Neural progenitor cell (in vitro differentiated cells): ENCODE data around the gene OLFM3. TPM values are rescaled to one million over a fixed set of nuclear protein-coding genes. Genes with fewer than 3 reads are reported as not detected.

Experiments used
- DNase-seq: peaks from one replicate; pipeline ENCODE4 v3.0.0-alpha.2; 2016; ENCODE audit warnings: low spot score
- H2AFZ ChIP-seq: fragments of 200-600 bp; sonication (generic); replicated peaks from 2 replicates; pipeline ENCODE4 v1.6.1; 2016; ENCODE audit warnings: antibody characterized with exemption
- H3F3A ChIP-seq: fragments of 200-600 bp; sonication (generic); 2 replicates; pipeline ENCODE4 v1.6.1; 2016; ENCODE audit warnings: antibody characterized with exemption, low read depth
- H3K27ac ChIP-seq: fragments of 200-600 bp; sonication (generic); 2 replicates; pipeline ENCODE4 v1.5.1; 2016; ENCODE audit warnings: mild to moderate bottlenecking
- H3K27me3 ChIP-seq: fragments of 200-600 bp; sonication (generic); 2 replicates; pipeline ENCODE4 v1.6.1; 2016; ENCODE audit warnings: mild to moderate bottlenecking, moderate library complexity
- H3K36me3 ChIP-seq: fragments of 200-600 bp; sonication (generic); 2 replicates; pipeline ENCODE4 v1.5.1; 2016
- H3K4me1 ChIP-seq: fragments of 200-600 bp; sonication (generic); 2 replicates; pipeline ENCODE4 v1.6.1; 2016; ENCODE audit warnings: mixed run types
- H3K4me2 ChIP-seq: fragments of 200-600 bp; sonication (generic); 2 replicates; pipeline ENCODE4 v1.6.1; 2016
- H3K4me3 ChIP-seq: fragments of 200-600 bp; sonication (generic); 2 replicates; pipeline ENCODE4 v1.5.1; 2016
- H3K79me2 ChIP-seq: fragments of 200-600 bp; sonication (generic); 2 replicates; pipeline ENCODE4 v1.6.1; 2016; ENCODE audit warnings: low read depth
- H3K9ac ChIP-seq: fragments of 200-600 bp; sonication (generic); 2 replicates; pipeline ENCODE4 v1.6.1; 2016
- H3K9me3 ChIP-seq: fragments of 200-600 bp; sonication (generic); 2 replicates; pipeline ENCODE4 v1.5.1; 2016; ENCODE audit warnings: low read depth
- H4K20me1 ChIP-seq: fragments of 200-600 bp; sonication (generic); 2 replicates; pipeline ENCODE4 v1.6.1; 2016; ENCODE audit warnings: low read depth
- H3K27ac Mint-ChIP-seq: 3 replicates; pipeline ENCODE4 v1.8.0; 2021; ENCODE audit warnings: mixed read lengths
- H3K27me3 Mint-ChIP-seq: 2 replicates; pipeline ENCODE4 v1.8.0; 2022; ENCODE audit warnings: low read depth, mild to moderate bottlenecking, inconsistent platforms, moderate library complexity, mixed read lengths; ENCODE audit not compliant: insufficient read depth
- H3K36me3 Mint-ChIP-seq: 3 replicates; pipeline ENCODE4 v1.8.0; 2021; ENCODE audit warnings: mixed read lengths
- H3K4me1 Mint-ChIP-seq: 3 replicates; pipeline ENCODE4 v1.8.0; 2021; ENCODE audit warnings: mixed read lengths
- H3K4me3 Mint-ChIP-seq: 3 replicates; pipeline ENCODE4 v1.8.0; 2021; ENCODE audit warnings: mild to moderate bottlenecking, moderate library complexity, mixed read lengths
- H3K9me3 Mint-ChIP-seq: 3 replicates; pipeline ENCODE4 v1.8.0; 2020; ENCODE audit warnings: mixed read lengths
- EZH2 ChIP-seq: fragments of 200-600 bp; sonication (generic); IDR thresholded peaks from 2 replicates; pipeline ENCODE4 v1.6.1; 2017; ENCODE audit warnings: antibody characterized with exemption, mild to moderate bottlenecking, moderate library complexity
- EZH2phosphoT487 ChIP-seq: fragments of 200-600 bp; sonication (generic); IDR thresholded peaks from 2 replicates; pipeline ENCODE4 v1.6.1; 2017; ENCODE audit warnings: antibody characterized with exemption
- total RNA-seq: library from RNA; depleted of rRNA; stranded (reverse); fragments of >200 nt; gene quantifications from 2 replicates; pipeline ENCODE4 v1.2.3, GENCODE V29; 2015; ENCODE audit warnings: low replicate concordance
- TF ChIP-seq, protein P1 (sequence below): fragments of 200-600 bp; sonication (generic); IDR thresholded peaks from 2 replicates; pipeline ENCODE4 v1.5.1; 2017; ENCODE audit warnings: antibody characterized with exemption, mild to moderate bottlenecking

The OLFM3 gene
- total RNA-seq, 1 donor from 2014 or later: 4.4 TPM

DNA sequence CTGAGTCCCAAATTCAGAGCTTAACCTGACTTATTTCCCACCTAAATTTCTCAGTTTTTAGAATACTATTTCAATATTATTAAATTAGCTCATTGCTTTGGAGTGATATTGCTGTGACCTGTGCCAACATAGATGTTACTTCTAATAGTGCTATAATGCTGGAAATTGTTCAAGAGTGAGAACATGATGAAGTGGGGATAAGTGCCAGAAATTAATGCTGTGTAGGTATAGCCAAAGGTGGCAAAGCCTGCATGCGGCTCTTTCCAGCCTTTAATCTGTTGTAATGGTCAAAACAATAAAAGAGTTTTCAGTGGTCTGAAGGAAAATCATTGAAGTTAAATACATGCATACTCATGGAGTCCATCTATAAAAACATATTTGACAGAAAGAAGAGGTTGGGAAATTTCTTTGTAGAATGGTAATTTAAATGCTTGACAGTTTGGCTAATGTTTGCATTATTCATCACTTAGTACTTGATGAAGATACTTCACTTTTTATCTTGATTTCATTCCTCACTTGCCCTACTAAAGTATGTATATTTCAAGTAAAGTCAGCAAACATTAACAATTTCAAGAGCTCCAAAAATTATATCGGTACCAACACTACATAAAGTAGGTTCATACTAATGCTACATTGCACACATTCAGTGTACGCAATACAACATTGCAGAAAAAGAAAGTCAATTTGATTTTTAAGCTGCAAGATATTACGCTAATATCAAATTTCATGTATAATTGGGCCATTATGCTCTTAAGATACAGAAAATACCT lies 82.1 kb downstream of the OLFM3 start:
- TF ChIP-seq EZH2 (no peak), EZH2phosphoT487 (no peak)
- TF ChIP-seq, protein P1, sequence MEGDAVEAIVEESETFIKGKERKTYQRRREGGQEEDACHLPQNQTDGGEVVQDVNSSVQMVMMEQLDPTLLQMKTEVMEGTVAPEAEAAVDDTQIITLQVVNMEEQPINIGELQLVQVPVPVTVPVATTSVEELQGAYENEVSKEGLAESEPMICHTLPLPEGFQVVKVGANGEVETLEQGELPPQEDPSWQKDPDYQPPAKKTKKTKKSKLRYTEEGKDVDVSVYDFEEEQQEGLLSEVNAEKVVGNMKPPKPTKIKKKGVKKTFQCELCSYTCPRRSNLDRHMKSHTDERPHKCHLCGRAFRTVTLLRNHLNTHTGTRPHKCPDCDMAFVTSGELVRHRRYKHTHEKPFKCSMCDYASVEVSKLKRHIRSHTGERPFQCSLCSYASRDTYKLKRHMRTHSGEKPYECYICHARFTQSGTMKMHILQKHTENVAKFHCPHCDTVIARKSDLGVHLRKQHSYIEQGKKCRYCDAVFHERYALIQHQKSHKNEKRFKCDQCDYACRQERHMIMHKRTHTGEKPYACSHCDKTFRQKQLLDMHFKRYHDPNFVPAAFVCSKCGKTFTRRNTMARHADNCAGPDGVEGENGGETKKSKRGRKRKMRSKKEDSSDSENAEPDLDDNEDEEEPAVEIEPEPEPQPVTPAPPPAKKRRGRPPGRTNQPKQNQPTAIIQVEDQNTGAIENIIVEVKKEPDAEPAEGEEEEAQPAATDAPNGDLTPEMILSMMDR: no peak
- H3K4me1 ChIP-seq: no peaks in the 10 kb centered on the region

DNA sequence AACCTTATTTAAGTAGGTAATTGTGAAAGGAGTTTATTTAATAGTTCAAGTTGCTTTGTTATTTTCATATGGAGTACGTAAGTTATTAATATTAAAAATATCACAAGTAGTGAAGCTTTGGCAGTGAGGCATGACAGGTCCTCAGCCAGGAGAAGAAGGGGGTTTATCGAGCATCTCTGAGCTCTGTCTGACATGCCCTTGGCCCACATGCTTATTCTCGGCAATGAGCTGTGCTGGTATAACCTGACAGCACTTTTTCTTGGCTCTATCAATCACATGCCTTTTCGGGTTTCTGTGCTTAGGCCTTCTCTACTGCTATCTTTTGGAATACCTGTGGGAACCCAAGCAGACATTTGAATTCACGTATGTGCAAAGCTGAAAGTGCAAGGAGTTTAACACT lies 84.8 kb downstream of the OLFM3 start:
- H3K4me3 Mint-ChIP-seq: no peak overlapping the region
- Histone ChIP-seq H3K79me2 (no peaks in the 10 kb centered on the region), H3K9ac (no peak overlapping the region), H3K9me3 (no peaks in the 10 kb centered on the region), H3K4me2 (no peak overlapping the region), H3K27me3 (no peaks in the 10 kb centered on the region), H3K4me3 (no peak overlapping the region), H3F3A (no peaks in the 10 kb centered on the region), H2AFZ (no peak overlapping the region), H4K20me1 (no peaks in the 10 kb centered on the region), H3K27ac (no peak overlapping the region), H3K36me3 (no peaks in the 10 kb centered on the region), H3K4me1 (peaks cover 16% of the 10 kb centered on the region)
- no peak overlapping the region for H3K27ac Mint-ChIP-seq
- TF ChIP-seq EZH2phosphoT487 (no peak), EZH2 (no peak)
- TF ChIP-seq, protein P1: no peak
- H3K27me3 Mint-ChIP-seq: peaks cover 2% of the 10 kb centered on the region
- H3K4me1 Mint-ChIP-seq: peaks cover 7% of the 10 kb centered on the region
- DNase-seq: no peak
- H3K36me3 Mint-ChIP-seq: no peaks in the 10 kb centered on the region
- H3K9me3 Mint-ChIP-seq: no peaks in the 10 kb centered on the region

More for the DNA sequence above, 82.1 kb downstream of the OLFM3 start:
- H3F3A ChIP-seq: no peaks in the 10 kb centered on the region
- H3K27ac ChIP-seq: no peak overlapping the region
- no peak overlapping the region for H3K9ac ChIP-seq
- Mint-ChIP-seq H3K36me3 (no peaks in the 10 kb centered on the region), H3K27ac (no peak overlapping the region), H3K27me3 (peaks cover 2% of the 10 kb centered on the region), H3K4me3 (no peak overlapping the region), H3K4me1 (no peaks in the 10 kb centered on the region), H3K9me3 (no peaks in the 10 kb centered on the region)
- no peak overlapping the region for H3K4me3 ChIP-seq
- no peak overlapping the region for H3K4me2 ChIP-seq
- no peak overlapping the region for H2AFZ ChIP-seq
- H3K27me3 ChIP-seq: no peaks in the 10 kb centered on the region
- H3K36me3 ChIP-seq: no peaks in the 10 kb centered on the region
- H3K79me2 ChIP-seq: no peaks in the 10 kb centered on the region
- H3K9me3 ChIP-seq: no peaks in the 10 kb centered on the region
- H4K20me1 ChIP-seq: no peaks in the 10 kb centered on the region
- DNase-seq: no peak

DNA sequence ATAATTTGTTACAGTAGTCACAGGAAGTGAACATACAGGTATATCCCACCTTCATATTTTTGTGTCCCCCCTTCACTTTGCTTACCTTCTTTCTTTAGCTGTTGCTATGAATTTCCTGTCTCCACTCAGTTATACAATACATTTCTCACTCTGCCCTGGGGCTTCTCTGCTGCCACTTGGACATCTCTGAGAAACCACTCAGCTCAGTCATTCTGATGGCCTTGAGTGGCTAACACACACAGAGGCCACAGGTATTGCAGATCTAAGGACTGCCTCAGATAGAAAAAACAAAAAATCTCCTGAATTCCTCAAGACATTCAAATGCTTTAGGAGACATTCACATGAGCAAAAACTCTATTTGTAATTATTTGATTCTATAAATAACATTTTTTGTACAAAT lies 87.7 kb downstream of the OLFM3 start:
- TF ChIP-seq, protein P1: no peak
- TF ChIP-seq EZH2 (no peak), EZH2phosphoT487 (no peak)
- Histone ChIP-seq H3K27ac (no peak overlapping the region), H3K4me1 (peaks cover 33% of the 10 kb centered on the region), H3K79me2 (no peaks in the 10 kb centered on the region), H3K4me3 (no peak overlapping the region), H3K4me2 (no peak overlapping the region), H3K27me3 (no peaks in the 10 kb centered on the region), H3K9me3 (no peaks in the 10 kb centered on the region), H3K36me3 (no peaks in the 10 kb centered on the region), H4K20me1 (no peaks in the 10 kb centered on the region), H3K9ac (no peak overlapping the region), H3F3A (no peaks in the 10 kb centered on the region), H2AFZ (no peak overlapping the region)
- H3K4me3 Mint-ChIP-seq: no peak overlapping the region
- peaks cover 2% of the 10 kb centered on the region for H3K27me3 Mint-ChIP-seq
- no peaks in the 10 kb centered on the region for H3K36me3 Mint-ChIP-seq
- H3K9me3 Mint-ChIP-seq: no peaks in the 10 kb centered on the region
- peaks cover 13% of the 10 kb centered on the region for H3K4me1 Mint-ChIP-seq
- no peak for DNase-seq
- no peak overlapping the region for H3K27ac Mint-ChIP-seq
